HEK293T (cell line): ENCODE data around the gene FAM3D.

Experiments
- ARNT ChIP-seq: fragments of 450-650 bp; IDR thresholded peaks from 2 replicates; pipeline ENCODE4 v1.6.1; 2017; ENCODE audit warnings: mild to moderate bottlenecking
- BHLHE40 ChIP-seq: fragments of 450-650 bp; IDR thresholded peaks from 2 replicates; pipeline ENCODE4 v1.6.1; 2016; ENCODE audit warnings: mild to moderate bottlenecking, moderate library complexity, borderline replicate concordance
- ELF4 ChIP-seq: fragments of 450-650 bp; IDR thresholded peaks from 2 replicates; pipeline ENCODE4 v1.6.1; 2017; ENCODE audit warnings: antibody characterized with exemption
- FOXK2 ChIP-seq: fragments of 450-650 bp; IDR thresholded peaks from 2 replicates; pipeline ENCODE4 v1.6.1; 2016; ENCODE audit warnings: mild to moderate bottlenecking
- FOXM1 ChIP-seq: fragments of 450-650 bp; IDR thresholded peaks from 2 replicates; pipeline ENCODE4 v1.6.1; 2017; ENCODE audit warnings: mild to moderate bottlenecking, borderline replicate concordance
- HDGF ChIP-seq: fragments of 450-650 bp; IDR thresholded peaks from 2 replicates; pipeline ENCODE4 v1.6.1; 2017; ENCODE audit warnings: antibody characterized with exemption, borderline replicate concordance
- L3MBTL2 ChIP-seq: fragments of 450-650 bp; conservative IDR thresholded peaks from 2 replicates; pipeline ENCODE4 v1.6.1; 2016; ENCODE audit warnings: mild to moderate bottlenecking
- LEF1 ChIP-seq: fragments of 450-650 bp; IDR thresholded peaks from 2 replicates; pipeline ENCODE4 v1.6.1; 2017; ENCODE audit warnings: mild to moderate bottlenecking, borderline replicate concordance
- SP1 ChIP-seq: fragments of 450-650 bp; IDR thresholded peaks from 2 replicates; pipeline ENCODE4 v1.6.1; 2017
- SUZ12 ChIP-seq: fragments of 450-650 bp; IDR thresholded peaks from 2 replicates; pipeline ENCODE4 v1.6.1; 2016; ENCODE audit warnings: mild to moderate bottlenecking
- TARDBP ChIP-seq: fragments of 450-650 bp; IDR thresholded peaks from 2 replicates; pipeline ENCODE4 v1.6.1; 2016
- ZNF384 ChIP-seq: fragments of 450-650 bp; IDR thresholded peaks from 2 replicates; pipeline ENCODE4 v1.6.1; 2016
- TF ChIP-seq, protein P1 (sequence below): fragments of 450-650 bp; IDR thresholded peaks from 2 replicates; pipeline ENCODE4 v1.6.1; 2016

DNA sequence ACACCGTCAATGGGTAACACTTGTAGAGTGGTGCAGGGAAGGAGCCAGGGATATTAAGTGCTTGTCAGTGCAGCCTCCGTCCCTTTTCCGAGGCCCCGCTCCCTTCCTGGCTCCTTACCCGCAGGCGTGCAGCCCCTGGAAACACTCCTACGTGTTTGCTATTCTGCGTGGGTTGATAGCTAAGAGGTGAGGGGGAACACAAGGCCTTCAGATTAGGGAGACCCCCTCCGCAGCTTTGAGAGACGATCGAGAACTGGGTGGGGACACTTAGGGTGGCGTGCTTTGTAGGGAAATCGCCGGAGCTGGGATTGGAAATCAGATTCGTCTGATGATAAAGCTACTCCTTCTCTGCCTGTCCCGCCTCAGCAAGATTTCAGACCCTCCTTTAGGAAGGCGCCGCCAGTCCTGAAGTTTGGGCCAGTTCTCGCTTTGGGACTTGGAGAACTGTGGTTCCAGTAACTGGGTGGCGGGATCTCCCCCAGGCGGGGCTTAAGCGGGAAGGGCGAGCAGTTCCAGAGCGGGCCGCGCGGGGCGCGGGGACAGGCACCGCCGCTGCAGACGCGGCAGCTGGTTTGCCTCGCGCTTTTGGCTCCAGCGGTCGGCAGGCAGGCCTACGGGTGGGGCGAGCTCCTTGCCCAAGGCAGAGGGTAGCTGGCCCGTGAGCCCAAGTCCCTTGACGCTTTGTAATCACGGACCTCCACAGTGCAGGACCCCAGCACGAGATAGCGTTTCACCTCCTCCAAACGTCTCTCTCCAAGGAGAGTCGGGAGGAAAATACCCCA, 81.4 kb downstream of the FAM3D start:
- no peak for TF ChIP-seq FOXM1
- TF ChIP-seq L3MBTL2 = peak; percentile 52
- no peak for TF ChIP-seq SP1
- no peak for TF ChIP-seq SUZ12
- no peak for TF ChIP-seq ARNT
- no peak for TF ChIP-seq ZNF384
- TF ChIP-seq, protein P1, sequence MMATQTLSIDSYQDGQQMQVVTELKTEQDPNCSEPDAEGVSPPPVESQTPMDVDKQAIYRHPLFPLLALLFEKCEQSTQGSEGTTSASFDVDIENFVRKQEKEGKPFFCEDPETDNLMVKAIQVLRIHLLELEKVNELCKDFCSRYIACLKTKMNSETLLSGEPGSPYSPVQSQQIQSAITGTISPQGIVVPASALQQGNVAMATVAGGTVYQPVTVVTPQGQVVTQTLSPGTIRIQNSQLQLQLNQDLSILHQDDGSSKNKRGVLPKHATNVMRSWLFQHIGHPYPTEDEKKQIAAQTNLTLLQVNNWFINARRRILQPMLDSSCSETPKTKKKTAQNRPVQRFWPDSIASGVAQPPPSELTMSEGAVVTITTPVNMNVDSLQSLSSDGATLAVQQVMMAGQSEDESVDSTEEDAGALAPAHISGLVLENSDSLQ = no peak
- TF ChIP-seq TARDBP = no peak
- no peak for TF ChIP-seq HDGF
- TF ChIP-seq FOXK2 = no peak
- no peak for TF ChIP-seq BHLHE40
- TF ChIP-seq ELF4 = no peak
- no peak for TF ChIP-seq LEF1
